GM21360 (cell line): ENCODE results near the gene KRT5.

Experiments used
- ATAC-seq: cut with Tn5 transposase; IDR thresholded peaks from one replicate; pipeline ENCODE4 v1.9.1; 2021; ENCODE audit warnings: mild to moderate bottlenecking, moderate library complexity; ENCODE audit not compliant: unreplicated experiment

KRT5 gene

GRCh38 chr12:52539083-52539820 is 19.1 kb upstream of the KRT5 start:
- ATAC-seq: no peak

GRCh38 chr12:52537101-52537500 is 16.9 kb upstream of the KRT5 start:
- no peak for ATAC-seq

GRCh38 chr12:52535574-52535973 is 15.4 kb upstream of the KRT5 start:
- no peak for ATAC-seq

GRCh38 chr12:52534482-52534881 is 14.3 kb upstream of the KRT5 start:
- no peak for ATAC-seq

- ATAC-seq: no peak
Measured at GRCh38 chr12:52533686-52534470, 13.7 kb upstream of the KRT5 start.

GRCh38 chr12:52532636-52533035 is 12.4 kb upstream of the KRT5 start:
- no peak for ATAC-seq

- no peak for ATAC-seq
Measured at GRCh38 chr12:52531566-52532300, 11.5 kb upstream of the KRT5 start.

- ATAC-seq: no peak
Measured at GRCh38 chr12:52530905-52531304, 10.7 kb upstream of the KRT5 start.

GRCh38 chr12:52530366-52530765 is 10.2 kb upstream of the KRT5 start:
- no peak for ATAC-seq

- ATAC-seq: no peak
Measured at GRCh38 chr12:52529846-52530245, 9.7 kb upstream of the KRT5 start.

- no peak for ATAC-seq
Measured at GRCh38 chr12:52529417-52529816, 9.2 kb upstream of the KRT5 start.

- ATAC-seq: no peak
Measured at GRCh38 chr12:52528641-52529143, 8.5 kb upstream of the KRT5 start.

GRCh38 chr12:52527121-52527800 is 7.1 kb upstream of the KRT5 start:
- no peak for ATAC-seq

GRCh38 chr12:52526511-52526951 is 6.3 kb upstream of the KRT5 start:
- no peak for ATAC-seq

- ATAC-seq: no peak
Measured at GRCh38 chr12:52525661-52526499, 5.7 kb upstream of the KRT5 start.

GRCh38 chr12:52524898-52525591 is 4.9 kb upstream of the KRT5 start:
- no peak for ATAC-seq

GRCh38 chr12:52524241-52524897 is 4.2 kb upstream of the KRT5 start:
- ATAC-seq: no peak

GRCh38 chr12:52523824-52524223 is 3.6 kb upstream of the KRT5 start:
- ATAC-seq: no peak
